Activated T-cell treated with anti-CD3 and anti-CD28 coated beads, Interleukin-2, amount 50 U/mL, for 1 hour (primary cell): ENCODE measurements around the gene MID1.

ENCODE experiments used
- DNase-seq: peaks from one replicate; pipeline ENCODE4 v3.0.0-alpha.2; 2020

MID1 gene

DNA sequence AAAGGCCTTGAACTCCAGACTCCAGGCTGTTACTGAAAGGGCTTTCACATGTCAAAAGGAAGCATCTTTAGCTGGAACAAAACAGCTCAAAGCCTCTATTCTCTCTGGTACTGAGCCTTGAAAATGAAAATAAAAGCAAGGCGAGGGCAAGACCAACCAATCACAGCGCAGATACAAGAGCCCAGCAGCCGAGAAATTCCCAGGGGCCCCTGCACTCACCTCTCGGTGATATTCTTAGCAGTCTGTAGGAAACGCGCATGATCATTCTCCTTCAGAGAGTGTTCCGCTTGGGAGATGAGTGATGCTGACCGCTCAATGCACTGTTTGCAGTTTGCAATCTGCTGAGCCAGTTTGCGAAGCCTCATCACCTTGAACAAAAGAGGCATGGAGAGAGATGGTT is 138.1 kb downstream of the MID1 start:
- DNase-seq, result no peak

- DNase-seq, result no peak
Observed at GRCh38 chrX:10480861-10481260, 139.5 kb downstream of the MID1 start.

- no peak for DNase-seq
Observed at GRCh38 chrX:10479508-10479907, 140.9 kb downstream of the MID1 start.

- no peak for DNase-seq
Observed at GRCh38 chrX:10477525-10477924, 142.9 kb downstream of the MID1 start.

- no peak for DNase-seq
Observed at GRCh38 chrX:10474913-10475568, 145.3 kb downstream of the MID1 start.

DNA sequence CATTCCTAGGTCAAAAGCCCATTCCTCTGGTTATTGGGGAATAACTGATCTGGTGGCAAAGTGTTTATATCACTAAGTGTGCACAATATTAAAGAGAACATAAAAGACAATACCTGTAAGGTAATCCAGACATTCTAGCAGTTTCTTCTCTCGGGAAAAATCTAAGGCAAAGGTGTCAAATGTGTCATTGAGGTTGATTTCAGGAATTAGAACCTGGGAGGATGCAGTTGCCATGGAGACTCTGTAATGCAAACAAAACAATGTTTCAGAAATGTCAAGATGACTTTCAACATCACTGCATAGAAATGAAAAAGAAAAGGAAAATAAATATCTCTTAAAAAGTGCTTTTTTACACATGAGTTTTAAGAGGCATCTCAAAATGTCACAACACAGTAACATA is 145.9 kb downstream of the MID1 start:
- no peak for DNase-seq

- DNase-seq, result no peak
Observed at GRCh38 chrX:10471418-10471817, 149.0 kb downstream of the MID1 start.

DNA sequence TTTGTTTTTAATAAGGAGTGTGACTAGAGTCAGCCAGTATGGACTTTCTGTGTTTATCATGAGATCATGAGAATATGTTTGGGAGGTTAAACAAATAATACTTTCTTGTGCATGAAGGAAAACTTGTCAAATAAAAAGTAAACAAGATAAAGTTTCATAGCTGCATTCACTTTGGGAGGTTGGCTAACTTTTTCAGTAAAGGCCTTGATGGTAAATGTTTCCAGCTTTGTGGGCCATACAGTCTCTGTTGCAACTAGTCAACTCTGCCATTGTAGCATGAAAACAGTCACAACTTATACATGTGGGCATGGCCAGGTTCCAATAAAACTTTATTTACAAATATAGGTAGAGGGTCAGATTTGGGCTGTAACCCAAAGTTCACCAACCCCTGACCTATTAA is 150.4 kb downstream of the MID1 start:
- DNase-seq, result no peak

DNA sequence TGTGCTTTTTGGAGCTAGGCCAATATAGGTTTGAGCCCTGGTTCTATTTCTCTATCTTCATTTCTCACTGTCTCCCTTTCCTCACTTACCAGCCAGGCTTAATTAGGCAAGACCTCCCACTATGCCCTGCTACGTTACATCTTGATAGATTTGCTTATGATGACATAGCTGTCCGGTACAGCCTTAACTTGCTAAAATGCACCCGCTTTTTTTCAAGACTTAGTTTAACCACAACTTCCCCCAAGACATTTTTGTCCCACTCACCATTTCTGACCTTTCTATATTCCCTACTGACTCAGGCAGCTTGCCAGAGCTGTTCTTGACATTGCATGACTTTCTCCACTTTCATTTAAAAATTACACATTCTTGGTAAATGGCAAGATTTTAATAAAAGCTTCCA is 152.6 kb downstream of the MID1 start:
- no peak for DNase-seq

DNA sequence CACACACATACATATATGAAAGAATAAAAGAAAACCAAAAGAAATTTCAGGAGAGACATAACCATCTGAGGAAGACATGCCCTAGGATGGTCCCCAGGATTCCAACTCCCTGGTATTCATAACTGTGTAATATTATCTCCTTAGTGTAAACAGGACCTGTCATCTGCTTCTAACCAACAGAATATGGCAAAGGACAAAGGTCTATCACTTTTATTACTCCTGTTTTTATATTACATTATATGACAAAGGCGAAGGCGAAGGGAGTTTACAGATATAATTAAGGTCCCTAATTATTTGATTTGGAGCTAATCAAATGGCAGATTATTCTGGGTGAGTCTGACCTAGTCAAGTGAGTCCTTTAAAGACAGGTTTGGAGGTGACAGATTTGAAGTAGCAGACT is 155.1 kb downstream of the MID1 start:
- no peak for DNase-seq

DNA sequence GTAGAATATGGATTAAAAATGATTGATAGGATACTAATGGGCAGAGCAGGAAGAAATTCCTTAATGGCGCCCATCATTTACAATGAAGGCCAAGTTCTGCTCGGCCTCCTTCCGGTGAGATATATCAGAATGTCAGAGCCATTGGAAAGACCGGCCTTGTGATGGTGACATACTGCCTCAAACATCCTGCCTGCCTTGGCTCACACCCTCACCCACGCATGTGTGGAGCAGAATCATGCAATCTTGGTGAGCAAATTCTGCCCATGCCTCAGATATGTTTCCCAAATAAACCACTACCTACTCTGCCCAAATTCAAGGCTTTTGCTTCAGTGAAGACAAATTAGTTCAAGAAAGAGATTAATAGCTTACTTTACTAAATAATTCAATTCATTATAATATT is 163.3 kb downstream of the MID1 start:
- DNase-seq, result no peak

DNA sequence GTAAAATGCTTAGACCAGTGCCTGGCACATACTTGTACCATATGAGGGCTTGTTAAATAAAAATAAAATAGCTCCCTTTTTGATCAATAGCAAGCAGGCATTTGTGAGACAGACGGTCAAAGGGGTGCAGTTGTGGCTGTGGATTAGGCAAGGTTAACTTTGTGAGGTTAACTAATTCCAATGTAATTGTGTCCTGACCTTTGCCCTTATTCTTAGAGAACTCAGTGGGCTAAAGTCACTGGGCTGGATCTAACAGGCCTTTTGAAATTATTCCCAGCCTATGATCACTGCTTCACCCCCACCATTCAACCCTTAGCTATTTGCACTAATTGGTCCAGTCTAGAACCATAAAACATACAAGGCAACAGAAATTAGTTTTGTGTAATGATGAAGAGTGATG is 166.4 kb downstream of the MID1 start:
- DNase-seq, result no peak

GRCh38 chrX:10450959-10451355 is 169.4 kb downstream of the MID1 start:
- no peak for DNase-seq

DNA sequence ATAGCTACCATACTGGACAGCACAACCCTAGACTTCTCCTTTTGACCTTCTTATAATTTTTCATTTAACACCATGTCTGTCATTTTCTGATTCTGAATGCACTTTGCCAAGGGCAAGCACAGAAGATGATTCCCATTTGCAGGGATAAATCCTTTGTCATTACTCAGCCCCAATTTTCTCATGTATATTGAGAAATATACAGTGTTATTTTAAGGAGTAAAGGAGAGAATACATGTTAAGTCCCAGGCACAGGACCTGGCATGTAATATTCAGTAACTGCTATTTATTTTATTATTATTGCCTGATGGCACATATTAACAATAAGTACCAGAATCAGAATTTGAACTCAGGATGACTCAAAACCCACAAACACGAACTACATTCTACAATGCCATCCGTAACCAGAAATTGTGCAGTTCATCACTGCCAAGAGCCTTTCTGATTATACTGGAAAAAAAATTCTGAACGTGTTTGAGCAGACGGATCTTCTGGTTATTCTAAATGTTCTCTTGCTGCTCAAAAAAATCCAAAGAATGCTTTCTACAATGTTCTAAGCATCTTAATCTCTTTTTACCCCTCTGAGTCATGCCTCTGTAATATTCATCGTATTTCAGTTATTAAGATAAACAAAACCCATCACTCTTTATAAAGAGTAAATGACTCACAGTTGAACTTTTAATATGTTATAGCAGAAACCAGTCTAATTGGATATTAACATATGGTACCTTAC is 170.0 kb downstream of the MID1 start:
- DNase-seq, result no peak

DNA sequence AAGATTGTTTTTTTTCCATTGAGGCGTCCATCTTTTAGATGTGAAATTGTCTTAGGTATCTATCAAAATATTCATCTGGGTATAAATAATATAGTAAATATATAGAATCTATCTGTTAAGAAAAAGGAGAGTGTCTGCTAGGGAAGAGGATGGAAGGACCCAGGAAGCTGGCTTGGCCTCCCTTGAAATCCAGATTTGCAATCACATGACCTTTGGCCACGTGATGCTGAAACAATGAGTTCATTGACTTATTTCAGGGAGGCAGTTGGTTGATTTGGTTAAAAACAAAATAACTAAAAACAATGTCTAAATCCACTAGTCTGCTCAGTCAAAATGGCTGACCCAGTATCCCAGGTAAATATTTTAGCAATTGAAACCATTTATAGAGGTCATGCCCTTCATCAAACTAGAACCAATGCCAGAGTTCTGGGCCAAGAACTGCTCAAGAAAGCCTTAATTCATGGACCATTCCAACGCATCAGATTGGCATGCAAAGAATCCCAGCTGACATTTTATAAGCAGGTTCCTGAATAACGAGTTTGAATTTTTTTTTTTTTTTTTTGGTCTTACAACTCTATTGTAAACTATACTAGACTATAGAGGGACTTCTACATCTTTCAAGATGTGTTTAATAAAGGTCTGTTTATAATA is 172.7 kb downstream of the MID1 start:
- no peak for DNase-seq

- DNase-seq, result no peak
Observed at GRCh38 chrX:10444204-10444603, 176.2 kb downstream of the MID1 start.

DNA sequence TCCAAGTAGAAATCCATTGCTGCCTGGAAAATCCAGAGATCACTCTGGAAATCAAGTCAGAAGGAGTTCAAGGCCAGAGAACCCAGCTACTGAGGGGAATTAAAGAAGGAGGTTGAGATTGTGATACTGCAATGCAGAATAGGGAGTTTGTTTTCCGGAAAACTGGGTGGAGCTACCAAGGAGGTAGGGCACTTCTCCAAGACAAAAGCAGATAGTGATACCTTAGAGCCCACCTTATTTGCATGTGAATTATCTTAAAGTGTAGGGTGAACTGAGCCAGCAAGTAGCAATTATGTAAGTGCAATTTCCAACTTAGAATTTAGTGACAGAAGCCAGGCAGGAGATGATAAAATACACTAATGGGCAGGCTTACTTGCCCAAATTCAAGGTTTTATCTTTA is 178.9 kb downstream of the MID1 start:
- DNase-seq, result no peak

- no peak for DNase-seq
Observed at GRCh38 chrX:10433296-10433965, 187.0 kb downstream of the MID1 start.

DNA sequence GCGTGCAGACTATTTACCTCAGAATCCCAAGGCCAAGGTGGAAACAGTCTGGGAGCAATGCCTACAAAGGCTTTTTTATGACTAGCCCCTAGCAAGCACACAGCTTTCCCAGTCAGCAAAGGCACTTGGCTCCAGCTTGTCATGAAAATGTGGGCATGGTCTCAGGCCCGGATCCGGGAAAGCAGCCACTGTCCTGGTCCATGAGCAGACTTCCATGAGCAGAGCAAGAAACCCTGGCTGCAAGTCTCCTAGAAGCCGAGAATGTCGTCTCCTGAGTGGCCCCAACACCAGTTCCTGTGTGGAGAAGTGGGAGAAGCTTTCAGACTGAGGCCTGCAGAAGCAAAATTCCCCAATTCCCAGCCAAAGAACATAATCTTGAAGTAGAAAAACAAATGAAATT is 190.5 kb downstream of the MID1 start:
- no peak for DNase-seq

DNA sequence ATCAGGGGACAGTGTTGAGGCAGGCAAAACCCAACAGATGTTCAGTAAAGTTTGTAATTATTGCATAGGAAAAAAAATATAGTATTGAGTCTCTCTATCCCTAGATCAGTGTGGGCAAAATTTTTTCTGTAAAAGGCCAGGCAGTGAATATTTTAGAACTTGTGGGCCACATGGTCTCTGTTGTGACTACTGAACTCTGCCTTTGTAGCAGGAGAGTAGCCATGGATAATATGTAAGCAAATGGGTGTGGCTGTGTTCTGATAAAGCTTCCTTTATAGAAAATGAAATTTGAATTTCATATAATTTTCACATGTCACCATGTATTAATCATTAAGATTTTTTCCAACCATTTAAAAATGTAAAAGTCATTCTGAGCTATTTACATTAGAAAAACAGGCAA is 193.1 kb downstream of the MID1 start:
- DNase-seq, result no peak

GRCh38 chrX:10423716-10424115 is 196.7 kb downstream of the MID1 start:
- DNase-seq, result no peak

- DNase-seq, result no peak
Observed at GRCh38 chrX:10420134-10420533, 200.3 kb downstream of the MID1 start.

- DNase-seq, result no peak
Observed at GRCh38 chrX:10416424-10416823, 204.0 kb downstream of the MID1 start.
